ENCODE measurements around the gene GTPBP3. TPM values are rescaled to one million over a fixed set of nuclear protein-coding genes. Genes with fewer than 3 reads are reported as not detected.

The GTPBP3 gene
- total and polyA plus RNA-seq, 2 of the 8 experiments (the other 6 are each of a cell fraction or from before 2014, with no cell fraction given): 30.4 to 56.0 TPM

- Histone ChIP-seq H3K27ac (ENCODE audit: low read depth, low read length) (no peak overlapping the region), H2BK120ac (replicated peaks; ENCODE audit: low read depth, low read length) (no peak overlapping the region), H3K36me3 (ENCODE audit: control insufficient read depth in 2 of 4, insufficient read depth in 4 of 4, low read length in 3 of 4) (peaks cover 0 to 3% (median 0%) of the 10 kb centered on the region in 4 experiments; a peak in 1 of 8 replicates), H3K23me2 (ENCODE audit: low read depth, low read length) (no peaks in the 10 kb centered on the region), H3K4me3 (ENCODE audit: extremely low read depth in 1 of 4, insufficient read depth in 2 of 4, low read depth in 3 of 4, low read length in 4 of 4) (no peak overlapping the region), H3K79me2 (ENCODE audit: control insufficient read depth in 1 of 2, insufficient read depth in 2 of 2, low read length in 2 of 2) (no peaks in the 10 kb centered on the region), H4K8ac (ENCODE audit: extremely low read depth, insufficient read depth, low read length) (no peak overlapping the region), H3K56ac (replicated peaks; ENCODE audit: insufficient read length, low read depth, low read length) (no peak overlapping the region), H2BK12ac (ENCODE audit: low read depth, low read length) (no peak overlapping the region), H3K79me1 (ENCODE audit: low read depth, low read length) (no peaks in the 10 kb centered on the region), H4K5ac (ENCODE audit: insufficient read length, low read depth, low read length) (no peak overlapping the region), H3K4ac (replicated peaks; ENCODE audit: insufficient read length, low read depth, low read length) (no peak overlapping the region), H4K91ac (replicated peaks; ENCODE audit: insufficient read length, low read length) (no peak overlapping the region), H3K9ac (replicated peaks in 1 of 4; ENCODE audit: extremely low read depth in 1 of 4, low read depth in 3 of 4, low read length in 3 of 4) (no peak overlapping the region), H3K18ac (ENCODE audit: extremely low read depth, low read length) (no peak overlapping the region), H3K23ac (ENCODE audit: insufficient read length) (no peak overlapping the region), H2AFZ (ENCODE audit: low read length) (no peak overlapping the region), H4K20me1 (replicated peaks in 1 of 2; ENCODE audit: control insufficient read depth in 1 of 2, insufficient read depth in 2 of 2, low read length in 2 of 2) (no peaks in the 10 kb centered on the region), H2BK5ac (ENCODE audit: low read depth, low read length) (no peak overlapping the region), H3K4me1 (replicated peaks in 1 of 4; ENCODE audit: control insufficient read depth in 3 of 4, insufficient read depth in 4 of 4, low read length in 3 of 4) (peaks cover 0 to 4% (median 3%) of the 10 kb centered on the region in 4 experiments; a peak in 3 of 7 replicates), H2BK15ac (ENCODE audit: low read length) (no peak overlapping the region), H2BK20ac (ENCODE audit: low read length) (no peak overlapping the region), H3K14ac (ENCODE audit: insufficient read length) (no peak overlapping the region), H3K4me2 (ENCODE audit: insufficient read depth in 1 of 2, low read depth in 2 of 2, low read length in 2 of 2) (no peak overlapping the region), H2AK5ac (ENCODE audit: low read depth, low read length) (no peak overlapping the region), H3K27me3 (replicated peaks in 1 of 4; ENCODE audit: control insufficient read depth in 3 of 4, extremely low read depth in 1 of 4, insufficient read depth in 3 of 4, low read length in 3 of 4) (no peaks in the 10 kb centered on the region), H3K9me3 (ENCODE audit: insufficient read depth in 2 of 2, low read depth in 1 of 2, low read length in 1 of 2) (no peaks in the 10 kb centered on the region)
- ChIA-PET CTCF (ENCODE audit: partially characterized antibody) (interaction anchor here (0.6 to 13.5 kb wide), 12 partner anchors 8 to 120 kb away, joined by 3 to 153 read pairs (median 4); partner anchors contain the start of genes CCDC194 and DDA1), POLR2A (ENCODE audit: partially characterized antibody) (interaction anchor here (0.6 to 1.4 kb wide), 4 partner anchors 11 to 131 kb away, joined by 3 to 6 read pairs (median 3); partner anchors contain the start of gene USE1)
- 24% methylated on average over 24 of the region's 24 CpGs; no CpG with 5 or more reads in 1 of the 2 experiments for WGBS, 2 experiments (ENCODE audit: extremely low coverage in 1 of 2, insufficient coverage in 1 of 2, insufficient read length in 1 of 2, insufficient replicate concordance in 2 of 2, low coverage in 1 of 2, low lambda C conversion rate in 2 of 2, missing lambda C conversion rate in 1 of 2)
- FAIRE-seq (peak; percentile 68), DNase-seq (ENCODE audit: low read depth in 1 of 2, low spot score in 2 of 2) (peak; percentile 63 to 98)
- no peak for TF ChIP-seq SAP30 (IDR thresholded peaks at IDR 0.05; ENCODE audit: insufficient read depth, insufficient replicate concordance, low read length)
- TF ChIP-seq TCF12 (IDR thresholded peaks at IDR 0.05; ENCODE audit: low read depth, low read length): no peak
- no peak for TF ChIP-seq SUZ12 (IDR thresholded peaks at IDR 0.05; ENCODE audit: low read length)
- TF ChIP-seq FOSL1 (IDR thresholded peaks at IDR 0.05; ENCODE audit: insufficient read depth, low read depth, low read length): no peak
These were observed 8.8 kb downstream of the GTPBP3 start for GRCh38 chr19:17346109-17346671.
